ENCODE results near the gene SLC39A11. TPM values are rescaled to one million over a fixed set of nuclear protein-coding genes. Genes with fewer than 3 reads are reported as not detected.

SLC39A11 gene
- total RNA-seq, 1 experiment from 2014 or later, result 46.4 TPM

- Histone ChIP-seq H3K9me2 (ENCODE audit: insufficient read depth) (no peaks in the 10 kb centered on the region), H3K4me3 (replicated peaks in 1 of 2; ENCODE audit: low read depth in 1 of 2, low read length in 2 of 2) (no peak overlapping the region), H3K4me2 (ENCODE audit: low read length) (no peak overlapping the region), H2AFZ (ENCODE audit: low read depth, low read length, poor library complexity, severe bottlenecking) (no peak overlapping the region), H4K20me1 (ENCODE audit: insufficient read depth) (no peaks in the 10 kb centered on the region), H3K9ac (ENCODE audit: low read length) (no peak overlapping the region), H3K4me1 (ENCODE audit: control insufficient read depth in 1 of 2, insufficient read depth in 2 of 2, low read length in 2 of 2) (peaks cover 4 to 47% of the 10 kb centered on the region in 2 experiments; a peak in 1 of 4 replicates), H3K36me3 (ENCODE audit: control insufficient read depth in 1 of 2, insufficient read depth in 2 of 2, low read length in 2 of 2) (no peaks in the 10 kb centered on the region), H3K79me2 (ENCODE audit: insufficient read depth, low read length) (no peaks in the 10 kb centered on the region; the same call in 1 of the 2 replicates), H3K9me3 (ENCODE audit: control insufficient read depth in 1 of 2, insufficient read depth in 1 of 2, low read depth in 1 of 2, low read length in 2 of 2) (no peaks in the 10 kb centered on the region), H3K27me3 (ENCODE audit: insufficient read depth, low read length) (no peaks in the 10 kb centered on the region), H3K27ac (ENCODE audit: low read depth, low read length) (no peak overlapping the region)
- CTCF ChIA-PET, result interaction anchor here (1.6 to 17.1 kb wide), 6 partner anchors 7 to 645 kb away, joined by 6 to 448 read pairs (median 61); partner anchors contain the start of gene COG1
- POLR2A ChIA-PET, result interaction anchor here (1.2 to 2.6 kb wide), 4 partner anchors 132 to 467 kb away, joined by 3 to 8 read pairs (median 6); no protein-coding TSS in a partner anchor
- TF ChIP-seq CTCF (IDR thresholded peaks at IDR 0.05 in 2 of 3, conservative IDR thresholded peaks at IDR 0.05 in 1 of 3; ENCODE audit: borderline replicate concordance in 1 of 3, insufficient read depth in 1 of 3, low read depth in 2 of 3, low read length in 2 of 3) (no peak), EGR1 (IDR thresholded peaks at IDR 0.05; ENCODE audit: low read depth) (no peak), TCF7L2 (IDR thresholded peaks at IDR 0.05; ENCODE audit: borderline replicate concordance, extremely low read depth, insufficient read depth, insufficient read length) (no peak), FOSL1 (IDR thresholded peaks at IDR 0.05; ENCODE audit: low read depth) (no peak), SIN3A (IDR thresholded peaks at IDR 0.05; ENCODE audit: low read depth) (no peak), ZFX (IDR thresholded peaks at IDR 0.05) (no peak), EZH2 (IDR thresholded peaks at IDR 0.05) (no peak), JUND (IDR thresholded peaks at IDR 0.05) (no peak), ELF1 (IDR thresholded peaks at IDR 0.05; ENCODE audit: borderline replicate concordance, low read depth) (no peak), CEBPB (IDR thresholded peaks at IDR 0.05; ENCODE audit: low read depth) (no peak), POLR2A (IDR thresholded peaks at IDR 0.05; ENCODE audit: borderline replicate concordance, extremely low read depth, insufficient read depth, insufficient read length) (no peak), ZNF274 (IDR thresholded peaks at IDR 0.05; ENCODE audit: low read depth, low read length) (no peak)
- TF ChIP-seq, protein P1, sequence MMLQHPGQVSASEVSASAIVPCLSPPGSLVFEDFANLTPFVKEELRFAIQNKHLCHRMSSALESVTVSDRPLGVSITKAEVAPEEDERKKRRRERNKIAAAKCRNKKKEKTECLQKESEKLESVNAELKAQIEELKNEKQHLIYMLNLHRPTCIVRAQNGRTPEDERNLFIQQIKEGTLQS (IDR thresholded peaks at IDR 0.05), result no peak
- intact Hi-C loops (cut with micrococcal nuclease), result no loop called here
- RAD21 ChIA-PET (ENCODE audit: low non-redundant PET in 1 of 2, low total read pairs in 2 of 2, uncharacterized antibody in 2 of 2, unreplicated experiment in 2 of 2), result interaction anchor here in 1 of 2 experiments (1.0 to 2.6 kb wide), 2 partner anchors 8 to 135 kb away, joined by 3 to 6 read pairs; no protein-coding TSS in a partner anchor
- DNase-seq (ENCODE audit: low read depth, low spot score) (no peak), ATAC-seq (no peak)
- BruUV-seq (replicated peaks), result no TSS peak
These were observed 368.2 kb downstream of the SLC39A11 start for GRCh38 chr17:72724267-72724666.
